Neuronal stem cell (in vitro differentiated cells): ENCODE results near the gene DGKD.

Experiments used
- DNase-seq: peaks from one replicate; pipeline ENCODE4 v3.0.0-alpha.2; 2013; ENCODE audit warnings: low spot score
- H2AFZ ChIP-seq: one replicate; pipeline ENCODE4 v1.6.1; 2013; ENCODE audit warnings: mild to moderate bottlenecking, low read length, inconsistent platforms
- H2AK5ac ChIP-seq: 2 replicates; pipeline ENCODE4 v1.6.1; 2013; ENCODE audit warnings: low read depth, mild to moderate bottlenecking, inconsistent platforms, low read length, moderate library complexity, mixed read lengths
- H2BK120ac ChIP-seq: 2 replicates; pipeline ENCODE4 v1.6.1; 2013; ENCODE audit warnings: low read depth, mild to moderate bottlenecking, inconsistent platforms, low read length, moderate library complexity, mixed read lengths
- H2BK12ac ChIP-seq: one replicate; pipeline ENCODE4 v1.6.1; 2013; ENCODE audit warnings: low read length, inconsistent platforms
- H2BK15ac ChIP-seq: 2 replicates; pipeline ENCODE4 v1.6.1; 2013; ENCODE audit warnings: mild to moderate bottlenecking, low read length, inconsistent platforms, mixed read lengths
- H2BK5ac ChIP-seq: one replicate; pipeline ENCODE4 v1.6.1; 2013; ENCODE audit warnings: inconsistent platforms, mild to moderate bottlenecking, low read length, moderate library complexity
- H3K14ac ChIP-seq: one replicate; pipeline ENCODE4 v1.6.1; 2013; ENCODE audit warnings: low read length, inconsistent platforms
- H3K18ac ChIP-seq: 2 replicates; pipeline ENCODE4 v1.6.1; 2013; ENCODE audit warnings: low read length, inconsistent platforms
- H3K23ac ChIP-seq: 2 replicates; pipeline ENCODE4 v1.6.1; 2013; ENCODE audit warnings: low read depth, mild to moderate bottlenecking, mixed read lengths, low read length, inconsistent platforms; ENCODE audit not compliant: poor library complexity
- H3K27ac ChIP-seq: replicated peaks from 3 replicates; pipeline ENCODE4 v1.5.1; 2013; ENCODE audit warnings: low read length, inconsistent platforms
- H3K27me3 ChIP-seq, 3 experiments: 2 replicates each; pipeline ENCODE4 v1.6.1; 2013; ENCODE audit warnings: low read length in 3 of 3, mild to moderate bottlenecking in 2 of 3, inconsistent platforms in 1 of 3, low read depth in 1 of 3, mixed read lengths in 1 of 3, moderate library complexity in 1 of 3; ENCODE audit not compliant: control insufficient read depth in 3 of 3, insufficient read depth in 3 of 3
- H3K36me3 ChIP-seq, 2 donors: replicated peaks in 1 of 2; 2 replicates each; pipeline ENCODE4 v1.6.1; 2013; ENCODE audit warnings: low read length in 2 of 2; ENCODE audit not compliant: control insufficient read depth in 2 of 2, insufficient read depth in 2 of 2
- H3K4ac ChIP-seq: 2 replicates; pipeline ENCODE4 v1.6.1; 2013; ENCODE audit warnings: inconsistent platforms, mild to moderate bottlenecking, low read length, moderate library complexity
- H3K4me1 ChIP-seq, 2 donors: 1 replicate in 1 of 2; 2 replicates in 1 of 2; pipeline ENCODE4 v1.6.1; 2013; ENCODE audit warnings: low read length in 2 of 2, low read depth in 1 of 2; ENCODE audit not compliant: control insufficient read depth in 2 of 2, insufficient read depth in 1 of 2
- H3K4me2 ChIP-seq: one replicate; pipeline ENCODE4 v1.6.1; 2013; ENCODE audit warnings: mild to moderate bottlenecking, low read length, inconsistent platforms; ENCODE audit not compliant: insufficient read depth, poor library complexity, severe bottlenecking
- H3K4me3 ChIP-seq, 2 donors: 2 replicates each; pipeline ENCODE4 v1.5.1; 2013; ENCODE audit warnings: low read length in 2 of 2, mild to moderate bottlenecking in 2 of 2, inconsistent platforms in 1 of 2, moderate library complexity in 1 of 2
- H3K79me1 ChIP-seq: one replicate; pipeline ENCODE4 v1.6.1; 2013; ENCODE audit warnings: low read depth, mild to moderate bottlenecking, inconsistent platforms, low read length, moderate library complexity
- H3K9ac ChIP-seq: one replicate; pipeline ENCODE4 v1.6.1; 2013; ENCODE audit warnings: mild to moderate bottlenecking, low read depth, low read length, inconsistent platforms; ENCODE audit not compliant: poor library complexity
- H3K9me3 ChIP-seq, 2 donors: replicated peaks in 1 of 2; 2 replicates each; pipeline versions ENCODE3 to v1.6.1; 2013; ENCODE audit warnings: low read length in 2 of 2, mild to moderate bottlenecking in 2 of 2, inconsistent platforms in 1 of 2, low read depth in 1 of 2, mixed read lengths in 1 of 2, moderate library complexity in 1 of 2; ENCODE audit not compliant: control insufficient read depth in 2 of 2, insufficient read depth in 1 of 2
- H4K8ac ChIP-seq: one replicate; pipeline ENCODE4 v1.6.1; 2013; ENCODE audit warnings: low read depth, mild to moderate bottlenecking, inconsistent platforms, low read length, moderate library complexity
- H4K91ac ChIP-seq: one replicate; pipeline ENCODE4 v1.6.1; 2013; ENCODE audit warnings: low read length, low read depth, mild to moderate bottlenecking, inconsistent platforms; ENCODE audit not compliant: poor library complexity
- WGBS, 2 donors: extraction: QIAGEN DNeasy Blood & Tissue Kit; methylation state at CpG; one replicate each; pipeline ENCODE4 v1.1.7; 2013; ENCODE audit warnings: missing lambda C conversion rate in 2 of 2, mixed read lengths in 1 of 2; ENCODE audit not compliant: insufficient read length in 2 of 2, insufficient replicate concordance in 1 of 2; ENCODE audit errors: extremely low coverage in 2 of 2; 5-methylcytosine and 5-hydroxymethylcytosine counted together

DGKD gene

GRCh38 chr2:233400341-233400740, 46.0 kb downstream of the DGKD start:
- no peak overlapping the region for H2BK120ac ChIP-seq
- no peak overlapping the region for H2AK5ac ChIP-seq
- peak overlapping the region; percentile 1 for H2BK5ac ChIP-seq
- H2AFZ ChIP-seq = no peak overlapping the region
- peak overlapping the region; percentile 58 for H3K14ac ChIP-seq
- no peak overlapping the region for H2BK12ac ChIP-seq
- peaks cover 6 to 10% of the 10 kb centered on the region in 2 donors for H3K36me3 ChIP-seq
- no peak for DNase-seq
- H3K4me3 ChIP-seq = no peak overlapping the region
- H4K8ac ChIP-seq = no peak overlapping the region
- H3K9me3 ChIP-seq = peaks cover 0 to 3% of the 10 kb centered on the region in 2 donors
- no peak overlapping the region for H3K4me2 ChIP-seq
- H3K27me3 ChIP-seq = no peaks in the 10 kb centered on the region
- no peak overlapping the region for H4K91ac ChIP-seq
- no CpG with 5 or more reads among the region's 6 CpGs for WGBS, 2 donors
- H3K4me1 ChIP-seq = peaks cover 0 to 10% of the 10 kb centered on the region in 2 donors
- no peaks in the 10 kb centered on the region for H3K79me1 ChIP-seq
- H3K18ac ChIP-seq = peak overlapping the region; percentile 72
- H3K23ac ChIP-seq = no peak overlapping the region
- H3K27ac ChIP-seq = no peak overlapping the region
- H3K4ac ChIP-seq = no peak overlapping the region
- H3K9ac ChIP-seq = no peak overlapping the region
- no peak overlapping the region for H2BK15ac ChIP-seq

DNA sequence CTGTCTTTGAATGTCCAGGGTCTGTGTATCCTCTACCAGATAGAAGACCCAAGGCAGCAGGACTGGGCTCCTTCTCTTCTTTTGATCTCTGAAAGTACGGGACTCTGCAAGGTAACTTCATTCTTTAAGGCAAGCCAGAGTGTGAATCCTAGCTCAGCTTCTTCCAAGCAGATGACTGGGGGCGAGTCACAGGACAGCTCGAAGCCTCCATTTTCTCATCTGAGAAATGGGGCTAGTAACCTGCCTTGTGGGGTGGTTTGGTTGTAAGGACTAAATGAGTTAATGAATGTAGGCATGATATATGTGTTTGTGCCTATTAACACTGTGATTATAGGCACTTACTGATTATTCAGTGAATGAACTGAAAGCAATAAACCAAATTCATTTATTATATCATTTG, 46.7 kb downstream of the DGKD start:
- Histone ChIP-seq H3K79me1 (no peaks in the 10 kb centered on the region), H3K4me2 (no peak overlapping the region), H2BK15ac (no peak overlapping the region), H3K4me1 (peaks cover 0 to 10% of the 10 kb centered on the region in 2 donors), H4K8ac (no peak overlapping the region), H2AK5ac (no peak overlapping the region), H2BK5ac (peak overlapping the region; percentile 1), H3K9me3 (peaks cover 0 to 3% of the 10 kb centered on the region in 2 donors), H3K27ac (no peak overlapping the region), H3K23ac (no peak overlapping the region), H4K91ac (no peak overlapping the region), H3K18ac (no peak overlapping the region), H3K4me3 (no peak overlapping the region), H2BK120ac (no peak overlapping the region), H3K14ac (peak overlapping the region; percentile 58), H3K4ac (no peak overlapping the region), H3K36me3 (peaks cover 6 to 10% of the 10 kb centered on the region in 2 donors), H2BK12ac (no peak overlapping the region), H2AFZ (no peak overlapping the region), H3K27me3 (no peaks in the 10 kb centered on the region), H3K9ac (no peak overlapping the region)
- no CpG with 5 or more reads among the region's 3 CpGs for WGBS, 2 donors
- DNase-seq = no peak

GRCh38 chr2:233402346-233402745, 48.1 kb downstream of the DGKD start:
- Histone ChIP-seq H2BK15ac (no peak overlapping the region), H3K18ac (no peak overlapping the region), H3K36me3 (peaks cover 4 to 13% of the 10 kb centered on the region in 2 donors), H3K4me2 (no peak overlapping the region), H4K8ac (no peak overlapping the region), H3K4ac (no peak overlapping the region), H2BK5ac (no peak overlapping the region), H4K91ac (no peak overlapping the region), H3K27me3 (no peaks in the 10 kb centered on the region), H3K9ac (no peak overlapping the region), H3K9me3 (peaks cover 0 to 3% of the 10 kb centered on the region in 2 donors), H3K4me3 (no peak overlapping the region), H3K4me1 (peaks cover 0 to 10% of the 10 kb centered on the region in 2 donors), H3K27ac (no peak overlapping the region), H2AFZ (no peak overlapping the region), H3K14ac (no peak overlapping the region), H2BK12ac (no peak overlapping the region), H2AK5ac (no peak overlapping the region), H2BK120ac (no peak overlapping the region), H3K79me1 (no peaks in the 10 kb centered on the region), H3K23ac (no peak overlapping the region)
- no peak for DNase-seq
- no CpG with 5 or more reads among the region's 5 CpGs for WGBS, 2 donors

DNA sequence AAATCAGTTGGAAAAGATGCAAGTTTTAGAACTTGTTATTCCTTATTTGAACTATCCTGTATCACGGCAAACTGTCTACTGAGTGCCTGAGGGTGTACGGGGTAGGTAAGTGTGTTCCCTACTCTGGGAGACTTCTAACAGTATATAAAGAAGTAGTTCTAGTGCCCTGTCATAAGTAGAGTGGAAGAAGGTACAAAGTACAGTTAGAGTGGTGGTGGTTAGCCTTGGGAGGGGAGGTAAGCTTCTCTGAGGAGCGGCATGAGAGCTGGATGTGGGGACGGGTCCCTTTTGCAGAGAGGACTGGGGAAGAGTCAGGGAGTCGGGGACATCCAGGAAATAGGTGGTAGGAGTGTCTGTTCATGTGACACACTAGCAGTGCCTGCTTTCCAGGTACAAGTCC, 48.5 kb downstream of the DGKD start:
- no peak overlapping the region for H3K23ac ChIP-seq
- H3K4ac ChIP-seq = no peak overlapping the region
- peaks cover 0 to 10% of the 10 kb centered on the region in 2 donors for H3K4me1 ChIP-seq
- H3K4me2 ChIP-seq = no peak overlapping the region
- no CpG with 5 or more reads among the region's 5 CpGs for WGBS, 2 donors
- no peak overlapping the region for H2AFZ ChIP-seq
- no peak overlapping the region for H2AK5ac ChIP-seq
- H3K4me3 ChIP-seq = no peak overlapping the region
- peaks cover 0 to 2% of the 10 kb centered on the region in 2 donors for H3K9me3 ChIP-seq
- no peak overlapping the region for H3K27ac ChIP-seq
- no peak overlapping the region for H2BK120ac ChIP-seq
- no peak overlapping the region for H4K8ac ChIP-seq
- DNase-seq = no peak
- H2BK5ac ChIP-seq = no peak overlapping the region
- H3K9ac ChIP-seq = no peak overlapping the region
- H4K91ac ChIP-seq = no peak overlapping the region
- no peak overlapping the region for H2BK12ac ChIP-seq
- peaks cover 4 to 13% of the 10 kb centered on the region in 2 donors for H3K36me3 ChIP-seq
- no peak overlapping the region for H3K18ac ChIP-seq
- no peak overlapping the region for H3K14ac ChIP-seq
- H3K27me3 ChIP-seq = no peaks in the 10 kb centered on the region
- no peak overlapping the region for H2BK15ac ChIP-seq
- no peaks in the 10 kb centered on the region for H3K79me1 ChIP-seq
